ENCODE measurements around the gene C1orf105.

DNA sequence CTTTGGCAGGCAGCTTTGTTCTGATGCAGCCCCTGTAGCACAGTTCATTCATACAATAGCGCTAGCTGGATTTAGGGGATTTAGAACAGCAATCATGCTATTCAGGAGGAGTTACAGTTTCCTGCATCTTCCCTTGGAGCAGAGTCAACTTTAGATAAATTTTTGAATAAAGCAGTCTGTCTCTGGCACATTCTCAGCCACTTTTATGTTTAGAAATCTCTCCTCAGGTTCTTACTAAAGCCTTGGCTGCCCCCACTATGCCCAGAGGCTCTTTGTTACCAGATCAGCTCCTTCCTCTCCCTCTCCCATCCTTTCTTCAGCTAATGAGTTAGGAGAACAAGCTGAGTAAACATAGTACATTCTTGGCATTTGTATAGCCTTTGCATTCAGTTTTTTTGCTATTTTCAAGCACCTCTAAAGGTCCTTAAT, 40.4 kb downstream of the C1orf105 start:
- TF ChIP-seq RFXAP (CRISPR knock-in tag; IDR thresholded peaks at IDR 0.05; ENCODE audit: borderline replicate concordance) (no peak), ZNF317 (CRISPR knock-in tag; IDR thresholded peaks at IDR 0.05) (no peak), RXRA (CRISPR knock-in tag; IDR thresholded peaks at IDR 0.05) (no peak), ARNT (IDR thresholded peaks at IDR 0.05) (no peak), ZNF232 (CRISPR knock-in tag; IDR thresholded peaks at IDR 0.05; ENCODE audit: borderline replicate concordance) (no peak), ZNF777 (CRISPR knock-in tag; IDR thresholded peaks at IDR 0.05) (no peak)
- TF ChIP-seq, protein P1, sequence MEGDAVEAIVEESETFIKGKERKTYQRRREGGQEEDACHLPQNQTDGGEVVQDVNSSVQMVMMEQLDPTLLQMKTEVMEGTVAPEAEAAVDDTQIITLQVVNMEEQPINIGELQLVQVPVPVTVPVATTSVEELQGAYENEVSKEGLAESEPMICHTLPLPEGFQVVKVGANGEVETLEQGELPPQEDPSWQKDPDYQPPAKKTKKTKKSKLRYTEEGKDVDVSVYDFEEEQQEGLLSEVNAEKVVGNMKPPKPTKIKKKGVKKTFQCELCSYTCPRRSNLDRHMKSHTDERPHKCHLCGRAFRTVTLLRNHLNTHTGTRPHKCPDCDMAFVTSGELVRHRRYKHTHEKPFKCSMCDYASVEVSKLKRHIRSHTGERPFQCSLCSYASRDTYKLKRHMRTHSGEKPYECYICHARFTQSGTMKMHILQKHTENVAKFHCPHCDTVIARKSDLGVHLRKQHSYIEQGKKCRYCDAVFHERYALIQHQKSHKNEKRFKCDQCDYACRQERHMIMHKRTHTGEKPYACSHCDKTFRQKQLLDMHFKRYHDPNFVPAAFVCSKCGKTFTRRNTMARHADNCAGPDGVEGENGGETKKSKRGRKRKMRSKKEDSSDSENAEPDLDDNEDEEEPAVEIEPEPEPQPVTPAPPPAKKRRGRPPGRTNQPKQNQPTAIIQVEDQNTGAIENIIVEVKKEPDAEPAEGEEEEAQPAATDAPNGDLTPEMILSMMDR (CRISPR knock-in tag; IDR thresholded peaks at IDR 0.05) = no peak

Data from HepG2 (cell line).